Stimulated activated naive CD8-positive, alpha-beta T cell treated with anti-CD3 and anti-CD28 coated beads, Interleukin-15, Interleukin-2, amounts not matched to agents 100 ng/mL and 50 ng/mL, for 24 hours (primary cell): ENCODE measurements around the gene CACFD1.

Experiments
- H3K27ac Mint-ChIP-seq: one replicate; pipeline ENCODE4 v1.8.0; 2021; ENCODE audit warnings: mild to moderate bottlenecking, mixed read lengths
- H3K27me3 Mint-ChIP-seq: one replicate; pipeline ENCODE4 v1.8.0; 2021; ENCODE audit warnings: mixed read lengths
- H3K36me3 Mint-ChIP-seq: one replicate; pipeline ENCODE4 v1.8.0; 2021; ENCODE audit warnings: low read depth, mixed read lengths
- H3K4me1 Mint-ChIP-seq: one replicate; pipeline ENCODE4 v1.8.0; 2021; ENCODE audit warnings: low read depth, mixed read lengths
- H3K4me3 Mint-ChIP-seq: one replicate; pipeline ENCODE4 v1.8.0; 2021; ENCODE audit warnings: mild to moderate bottlenecking, mixed read lengths
- H3K9me3 Mint-ChIP-seq: one replicate; pipeline ENCODE4 v1.8.0; 2021; ENCODE audit warnings: mixed read lengths

Gene CACFD1

DNA sequence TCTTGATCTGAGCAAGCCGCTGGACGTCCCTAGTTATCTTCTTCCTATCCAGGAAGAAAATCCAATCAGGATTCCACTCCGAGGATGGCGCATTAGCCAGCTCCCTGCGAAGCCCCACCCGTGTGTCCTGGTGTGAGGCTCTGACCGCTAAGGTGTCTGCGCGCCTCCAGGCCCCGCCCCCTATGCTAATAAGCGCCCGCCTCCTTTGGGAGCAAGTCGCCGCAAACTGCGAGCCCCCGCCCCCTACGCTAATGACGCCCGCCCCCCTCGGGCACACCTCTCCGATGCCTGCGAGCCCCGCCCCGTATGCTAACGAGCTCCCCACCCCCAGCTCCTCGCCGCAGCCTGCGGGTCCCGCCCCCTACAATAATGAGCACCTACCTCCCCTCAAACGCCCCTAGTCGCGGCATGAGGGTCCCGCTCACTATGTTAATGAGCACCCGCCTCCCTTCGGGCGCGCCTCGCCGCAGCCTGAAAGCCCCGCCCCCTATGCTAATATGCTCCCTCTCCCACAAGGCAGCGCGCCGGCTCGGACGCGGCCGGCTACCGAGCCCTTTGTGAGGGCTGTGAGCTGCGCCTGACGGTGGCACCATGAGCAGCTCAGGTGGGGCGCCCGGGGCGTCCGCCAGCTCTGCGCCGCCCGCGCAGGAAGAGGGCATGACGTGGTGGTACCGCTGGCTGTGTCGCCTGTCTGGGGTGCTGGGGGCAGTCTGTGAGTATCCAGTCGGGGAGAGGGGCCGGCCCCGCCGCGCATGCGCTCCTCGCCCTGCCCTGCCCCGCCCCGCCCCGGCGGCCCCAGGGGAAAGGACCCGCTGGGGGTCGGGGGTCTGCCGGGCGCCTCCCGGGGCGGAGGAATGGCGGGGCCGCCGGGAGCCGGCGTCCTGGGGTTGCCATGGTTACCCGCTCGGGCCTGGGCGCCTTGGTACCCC is at the start of gene CACFD1:
Gene CACFD1, plus strand, starts transcription at position 503 of the 929 bp plus-strand sequence. Its CDS starts 89 bp downstream, at position 592.
- Mint-ChIP-seq H3K9me3 (no peaks in the 10 kb centered on the region), H3K27me3 (no peaks in the 10 kb centered on the region), H3K4me1 (peaks cover 9% of the 10 kb centered on the region), H3K4me3 (peak within 1 kb of the TSS; percentile 78), H3K36me3 (no peaks in the 10 kb centered on the region), H3K27ac (peak within 1 kb of the TSS; percentile 11)

DNA sequence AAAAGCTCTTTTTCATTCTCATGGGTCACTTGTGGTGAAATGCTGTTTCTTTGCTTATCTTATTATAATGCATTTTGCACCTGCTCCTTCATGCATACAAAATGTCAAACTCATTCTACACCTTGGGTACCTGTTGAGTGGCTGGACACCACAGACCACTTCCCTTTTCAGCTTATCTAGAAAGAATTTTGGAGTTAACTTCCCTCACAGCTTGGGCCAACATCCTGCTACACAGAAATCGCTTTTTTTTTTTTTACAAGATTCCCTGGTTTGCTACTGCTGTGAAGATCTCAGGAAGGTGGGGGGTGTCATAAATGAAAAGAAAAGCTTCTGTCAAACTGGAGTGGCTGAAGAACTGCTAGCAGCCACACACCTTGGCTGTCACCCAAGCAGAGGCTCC is 44.6 kb upstream of the CACFD1 start:
- Mint-ChIP-seq H3K27me3 (no peaks in the 10 kb centered on the region), H3K27ac (peak overlapping the region; percentile 21), H3K36me3 (peaks cover 59% of the 10 kb centered on the region), H3K4me1 (peaks cover 46% of the 10 kb centered on the region), H3K9me3 (no peaks in the 10 kb centered on the region), H3K4me3 (peak overlapping the region; percentile 93)

GRCh38 chr9:133417541-133418461 is 42.0 kb upstream of the CACFD1 start, which contains the start of gene REXO4:
Gene REXO4 (minus strand): TSS chr9:133418010. CDS start chr9:133417844, 166 bp downstream.
- Mint-ChIP-seq H3K9me3 (no peaks in the 10 kb centered on the region), H3K36me3 (peaks cover 40% of the 10 kb centered on the region), H3K27me3 (no peaks in the 10 kb centered on the region), H3K27ac (peak within 1 kb of the TSS; percentile 88), H3K4me1 (peaks cover 70% of the 10 kb centered on the region), H3K4me3 (peak within 1 kb of the TSS; percentile 93)

GRCh38 chr9:133419005-133419404 is 40.8 kb upstream of the CACFD1 start:
- peaks cover 29% of the 10 kb centered on the region for H3K36me3 Mint-ChIP-seq
- H3K9me3 Mint-ChIP-seq: no peaks in the 10 kb centered on the region
- H3K4me1 Mint-ChIP-seq: peaks cover 69% of the 10 kb centered on the region
- H3K4me3 Mint-ChIP-seq: peak overlapping the region; percentile 93
- no peaks in the 10 kb centered on the region for H3K27me3 Mint-ChIP-seq
- H3K27ac Mint-ChIP-seq: peak overlapping the region; percentile 88

DNA sequence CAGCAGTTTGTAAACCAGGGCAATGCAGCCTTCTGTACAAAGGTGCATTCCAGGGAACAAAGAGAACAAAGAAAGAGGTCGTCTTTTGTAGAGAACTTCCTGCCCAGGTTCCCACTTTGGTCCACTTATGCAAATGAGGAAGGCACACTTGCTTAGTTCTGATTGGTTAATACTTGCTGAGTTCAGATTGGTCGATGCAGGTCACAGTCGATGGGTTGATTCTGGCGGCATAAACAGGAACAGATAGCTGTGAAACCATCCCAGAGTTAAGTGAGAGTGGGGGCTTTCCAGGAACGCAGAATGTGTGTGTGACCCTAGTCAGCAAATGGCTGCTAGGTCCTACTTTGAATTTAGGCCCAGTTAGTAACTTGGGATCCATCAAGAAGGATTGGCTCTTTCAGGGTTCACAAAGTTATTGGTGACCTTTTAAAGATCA is 39.4 kb upstream of the CACFD1 start:
- Mint-ChIP-seq H3K4me1 (peaks cover 55% of the 10 kb centered on the region), H3K27me3 (no peaks in the 10 kb centered on the region), H3K36me3 (peaks cover 16% of the 10 kb centered on the region), H3K4me3 (peak overlapping the region; percentile 47), H3K9me3 (no peaks in the 10 kb centered on the region), H3K27ac (peak overlapping the region; percentile 87)

- Mint-ChIP-seq H3K27me3 (peaks cover 5% of the 10 kb centered on the region), H3K36me3 (peaks cover 3% of the 10 kb centered on the region), H3K9me3 (no peaks in the 10 kb centered on the region), H3K27ac (peak within 1 kb of the TSS; percentile 72), H3K4me3 (peak within 1 kb of the TSS; percentile 15), H3K4me1 (peaks cover 40% of the 10 kb centered on the region)
Observed at GRCh38 chr9:133421615-133422542, 37.9 kb upstream of the CACFD1 start, which contains the start of gene ADAMTS13. Gene ADAMTS13 (plus strand): TSS chr9:133422367. CDS start chr9:133422444, 77 bp downstream.

DNA sequence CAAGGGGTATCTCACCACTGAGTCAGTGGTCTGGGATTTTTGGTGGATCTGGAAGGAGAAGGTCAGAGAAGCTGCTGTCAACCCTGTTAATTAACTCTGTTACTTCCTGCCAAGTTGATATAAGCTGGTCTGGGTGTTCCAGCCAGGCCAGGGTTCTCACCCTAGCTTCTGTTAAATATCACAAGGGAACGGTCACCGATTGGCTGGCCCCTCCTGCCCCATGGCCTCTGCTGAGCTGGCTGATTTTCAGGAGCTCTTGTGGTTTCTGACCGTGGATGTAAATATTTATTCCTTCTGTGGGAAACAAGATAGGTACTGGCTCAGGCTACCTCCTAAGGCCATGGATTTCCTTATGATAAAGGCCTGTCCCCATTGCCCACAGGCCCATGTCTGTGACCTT is 36.6 kb upstream of the CACFD1 start:
- no peak overlapping the region for H3K4me3 Mint-ChIP-seq
- peaks cover 3% of the 10 kb centered on the region for H3K36me3 Mint-ChIP-seq
- H3K9me3 Mint-ChIP-seq: no peaks in the 10 kb centered on the region
- H3K4me1 Mint-ChIP-seq: peaks cover 46% of the 10 kb centered on the region
- no peak overlapping the region for H3K27ac Mint-ChIP-seq
- H3K27me3 Mint-ChIP-seq: peaks cover 18% of the 10 kb centered on the region

DNA sequence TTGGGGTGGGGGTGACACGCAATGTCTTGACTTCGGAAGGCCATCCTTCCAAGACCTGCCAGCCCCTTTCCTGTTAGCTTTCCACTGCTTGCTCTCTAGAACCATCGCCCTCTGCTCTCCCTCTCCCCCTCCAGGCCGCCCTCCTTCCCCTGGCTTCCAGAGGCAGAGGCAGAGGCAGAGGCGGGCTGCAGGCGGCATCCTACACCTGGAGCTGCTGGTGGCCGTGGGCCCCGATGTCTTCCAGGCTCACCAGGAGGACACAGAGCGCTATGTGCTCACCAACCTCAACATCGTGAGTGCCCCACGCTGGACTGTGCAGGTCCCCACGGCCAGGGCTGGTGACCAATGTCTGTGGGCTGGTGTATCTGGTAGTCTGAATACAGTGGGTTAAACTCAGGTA is 35.6 kb upstream of the CACFD1 start:
- Mint-ChIP-seq H3K36me3 (peaks cover 3% of the 10 kb centered on the region), H3K27ac (no peak overlapping the region), H3K27me3 (peaks cover 18% of the 10 kb centered on the region), H3K4me3 (no peak overlapping the region), H3K4me1 (peaks cover 36% of the 10 kb centered on the region), H3K9me3 (no peaks in the 10 kb centered on the region)

GRCh38 chr9:133425049-133425632 is 34.6 kb upstream of the CACFD1 start:
- Mint-ChIP-seq H3K36me3 (peaks cover 3% of the 10 kb centered on the region), H3K27me3 (peaks cover 19% of the 10 kb centered on the region), H3K9me3 (no peaks in the 10 kb centered on the region), H3K4me1 (peaks cover 32% of the 10 kb centered on the region), H3K4me3 (no peak overlapping the region), H3K27ac (no peak overlapping the region)

DNA sequence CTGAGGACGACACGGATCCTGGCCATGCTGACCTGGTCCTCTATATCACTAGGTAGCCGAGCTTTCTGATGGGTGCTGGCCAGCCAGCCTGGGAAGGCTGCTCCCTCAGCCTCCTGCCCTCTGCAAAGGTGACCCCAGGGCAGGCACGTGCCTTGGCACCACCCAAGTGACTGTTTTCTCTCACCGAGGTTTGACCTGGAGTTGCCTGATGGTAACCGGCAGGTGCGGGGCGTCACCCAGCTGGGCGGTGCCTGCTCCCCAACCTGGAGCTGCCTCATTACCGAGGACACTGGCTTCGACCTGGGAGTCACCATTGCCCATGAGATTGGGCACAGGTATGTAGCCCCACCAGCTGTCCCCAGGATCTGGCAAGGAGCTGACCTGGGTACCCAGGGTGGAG is 33.8 kb upstream of the CACFD1 start:
- Mint-ChIP-seq H3K27ac (no peak overlapping the region), H3K36me3 (no peaks in the 10 kb centered on the region), H3K27me3 (peaks cover 22% of the 10 kb centered on the region), H3K9me3 (no peaks in the 10 kb centered on the region), H3K4me1 (peaks cover 24% of the 10 kb centered on the region), H3K4me3 (no peak overlapping the region)

DNA sequence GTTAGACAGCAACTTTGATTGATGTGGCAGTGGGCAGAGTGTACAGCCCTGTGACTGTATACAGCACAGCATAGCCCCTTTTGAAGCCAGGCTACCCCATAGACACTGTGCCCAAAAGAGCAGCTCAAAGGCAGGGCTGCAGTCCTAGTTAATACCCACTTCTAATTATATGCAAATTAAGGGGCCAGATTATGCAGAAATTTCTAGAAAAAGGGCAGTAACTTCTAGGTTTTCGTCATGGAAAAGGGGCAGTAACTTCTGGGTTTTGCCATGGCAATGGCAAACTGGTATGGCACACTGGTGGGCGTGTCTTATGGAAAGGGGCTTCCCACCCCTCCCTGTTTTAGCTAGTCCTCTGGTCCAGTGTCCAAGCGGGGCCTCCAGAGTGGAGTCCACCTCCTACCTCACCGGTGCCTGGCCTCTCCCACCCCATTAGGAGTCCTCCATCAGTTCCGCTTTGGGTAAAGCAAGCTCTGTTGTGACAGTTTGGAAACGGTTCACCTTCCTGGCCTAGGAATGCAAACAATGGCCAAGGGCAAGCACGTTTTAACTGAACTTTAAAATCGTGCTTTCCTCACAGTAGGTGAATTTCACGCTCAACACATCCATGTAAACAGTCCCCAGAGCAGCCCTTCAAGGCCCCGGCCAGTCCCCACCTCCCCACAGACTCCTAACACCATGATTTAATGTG is 32.0 kb upstream of the CACFD1 start:
- Mint-ChIP-seq H3K9me3 (no peaks in the 10 kb centered on the region), H3K4me1 (peaks cover 7% of the 10 kb centered on the region), H3K27ac (no peak overlapping the region), H3K4me3 (peak overlapping the region; percentile 23), H3K27me3 (peaks cover 22% of the 10 kb centered on the region), H3K36me3 (no peaks in the 10 kb centered on the region)

DNA sequence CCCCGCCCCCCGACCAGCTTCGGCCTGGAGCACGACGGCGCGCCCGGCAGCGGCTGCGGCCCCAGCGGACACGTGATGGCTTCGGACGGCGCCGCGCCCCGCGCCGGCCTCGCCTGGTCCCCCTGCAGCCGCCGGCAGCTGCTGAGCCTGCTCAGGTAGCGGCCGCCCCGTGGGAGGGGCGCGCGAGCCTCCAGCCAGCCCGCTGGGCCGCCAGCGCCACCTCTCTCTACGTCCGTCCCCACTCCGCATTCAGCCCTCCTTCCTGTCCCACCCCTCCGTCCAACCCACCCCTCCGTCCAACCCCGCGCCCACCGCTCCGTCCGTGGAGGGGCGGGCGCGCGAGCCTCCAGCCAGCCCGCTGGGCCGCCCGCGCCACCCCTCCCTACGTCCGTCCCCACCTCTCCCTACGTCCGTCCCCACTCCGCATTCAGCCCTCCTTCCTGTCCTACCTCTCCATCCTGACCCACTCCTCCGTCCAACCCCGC is 31.1 kb upstream of the CACFD1 start:
- Mint-ChIP-seq H3K4me3 (no peak overlapping the region), H3K9me3 (no peaks in the 10 kb centered on the region), H3K27me3 (peaks cover 22% of the 10 kb centered on the region)

DNA sequence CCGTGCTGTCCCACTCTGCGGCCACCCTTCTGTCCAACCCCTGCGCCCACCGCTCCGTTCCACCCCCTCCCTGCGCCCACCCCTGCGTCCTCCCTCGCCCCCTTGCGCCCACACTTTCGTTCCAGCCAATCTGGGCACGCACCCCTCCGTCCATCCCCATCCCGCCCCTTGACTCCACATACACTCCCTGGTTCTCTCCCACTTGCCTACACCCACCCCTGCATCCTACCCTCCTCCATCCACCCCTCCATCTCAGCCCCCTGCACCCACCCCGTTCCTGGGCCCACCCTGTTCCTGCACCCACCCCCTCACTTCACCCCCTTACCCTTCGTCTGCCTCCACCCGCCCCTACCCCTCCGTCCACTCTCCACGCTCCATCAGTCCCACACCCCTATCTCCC is 30.6 kb upstream of the CACFD1 start:
- Mint-ChIP-seq H3K27ac (no peak overlapping the region), H3K4me3 (no peak overlapping the region), H3K9me3 (no peaks in the 10 kb centered on the region), H3K27me3 (peaks cover 22% of the 10 kb centered on the region), H3K4me1 (peaks cover 7% of the 10 kb centered on the region), H3K36me3 (no peaks in the 10 kb centered on the region)

More for the DNA sequence above, 31.1 kb upstream of the CACFD1 start:
- peaks cover 7% of the 10 kb centered on the region for H3K4me1 Mint-ChIP-seq
- H3K36me3 Mint-ChIP-seq: no peaks in the 10 kb centered on the region
- no peak overlapping the region for H3K27ac Mint-ChIP-seq
